GM12864 (cell line): ENCODE data around the gene CLEC18A.

ENCODE experiments used
- DNase-seq: peaks from one replicate; pipeline ENCODE4 v3.0.0-alpha.2; 2011; ENCODE audit warnings: low read depth
- H3K4me3 ChIP-seq: 2 replicates; pipeline ENCODE4 v1.5.1; 2011; ENCODE audit warnings: mild to moderate bottlenecking, low read depth, low read length, control low read depth
- TF ChIP-seq, protein P1 (sequence below): IDR thresholded peaks from 2 replicates; pipeline ENCODE4 v1.5.1; 2011; ENCODE audit warnings: low read depth, mild to moderate bottlenecking, moderate library complexity, low read length, control low read depth, inconsistent platforms; ENCODE audit errors: missing control alignments

The CLEC18A gene

GRCh38 chr16:69910964-69911363 is 40.2 kb upstream of the CLEC18A start:
- H3K4me3 ChIP-seq = no peak overlapping the region
- TF ChIP-seq, protein P1, sequence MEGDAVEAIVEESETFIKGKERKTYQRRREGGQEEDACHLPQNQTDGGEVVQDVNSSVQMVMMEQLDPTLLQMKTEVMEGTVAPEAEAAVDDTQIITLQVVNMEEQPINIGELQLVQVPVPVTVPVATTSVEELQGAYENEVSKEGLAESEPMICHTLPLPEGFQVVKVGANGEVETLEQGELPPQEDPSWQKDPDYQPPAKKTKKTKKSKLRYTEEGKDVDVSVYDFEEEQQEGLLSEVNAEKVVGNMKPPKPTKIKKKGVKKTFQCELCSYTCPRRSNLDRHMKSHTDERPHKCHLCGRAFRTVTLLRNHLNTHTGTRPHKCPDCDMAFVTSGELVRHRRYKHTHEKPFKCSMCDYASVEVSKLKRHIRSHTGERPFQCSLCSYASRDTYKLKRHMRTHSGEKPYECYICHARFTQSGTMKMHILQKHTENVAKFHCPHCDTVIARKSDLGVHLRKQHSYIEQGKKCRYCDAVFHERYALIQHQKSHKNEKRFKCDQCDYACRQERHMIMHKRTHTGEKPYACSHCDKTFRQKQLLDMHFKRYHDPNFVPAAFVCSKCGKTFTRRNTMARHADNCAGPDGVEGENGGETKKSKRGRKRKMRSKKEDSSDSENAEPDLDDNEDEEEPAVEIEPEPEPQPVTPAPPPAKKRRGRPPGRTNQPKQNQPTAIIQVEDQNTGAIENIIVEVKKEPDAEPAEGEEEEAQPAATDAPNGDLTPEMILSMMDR = no peak
- no peak for DNase-seq

GRCh38 chr16:69916462-69916861 is 34.7 kb upstream of the CLEC18A start:
- no peak overlapping the region for H3K4me3 ChIP-seq
- TF ChIP-seq, protein P1 = no peak
- no peak for DNase-seq

GRCh38 chr16:69917311-69917710 is 33.8 kb upstream of the CLEC18A start:
- H3K4me3 ChIP-seq = no peak overlapping the region
- DNase-seq = no peak
- TF ChIP-seq, protein P1 = no peak

DNA sequence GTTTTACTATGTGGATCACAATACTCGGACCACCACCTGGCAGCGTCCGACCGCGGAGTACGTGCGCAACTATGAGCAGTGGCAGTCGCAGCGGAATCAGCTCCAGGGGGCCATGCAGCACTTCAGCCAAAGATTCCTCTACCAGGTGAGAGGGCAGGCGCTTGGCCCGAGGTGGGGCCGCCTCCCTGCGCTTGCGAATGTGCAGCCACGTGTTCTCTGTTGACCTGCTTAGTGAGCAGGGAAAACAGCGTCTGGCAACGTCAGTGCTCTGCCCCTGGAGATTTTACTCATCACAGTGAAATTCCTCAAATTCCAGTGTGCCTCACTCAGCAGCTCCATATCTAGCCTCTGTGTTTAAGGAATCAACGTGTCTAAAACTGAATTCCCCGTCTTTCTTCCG is 33.4 kb upstream of the CLEC18A start:
- no peak for DNase-seq
- H3K4me3 ChIP-seq = no peak overlapping the region
- TF ChIP-seq, protein P1 = no peak

GRCh38 chr16:69918241-69918640 is 32.9 kb upstream of the CLEC18A start:
- H3K4me3 ChIP-seq = no peak overlapping the region

DNA sequence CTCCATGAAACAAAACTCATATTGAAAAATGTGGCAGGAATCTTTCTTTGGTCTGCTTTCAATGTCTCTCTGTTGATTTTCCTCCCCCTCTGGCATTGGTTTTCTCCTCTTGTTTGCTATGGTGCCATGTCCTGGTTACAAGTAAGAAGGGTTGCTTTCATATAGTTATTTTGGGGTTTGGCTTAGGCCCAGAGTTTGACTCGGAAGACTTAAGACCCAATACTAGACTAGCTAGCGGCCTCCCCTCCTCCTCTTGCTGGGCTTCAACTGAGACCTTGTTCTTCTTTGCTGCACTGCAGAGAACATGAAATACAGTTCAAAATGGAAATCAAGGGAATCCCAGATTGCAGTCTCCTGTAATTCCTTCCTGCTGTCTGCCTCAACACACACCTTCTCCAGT is 30.0 kb upstream of the CLEC18A start:
- no peak for DNase-seq
- TF ChIP-seq, protein P1 = no peak

More at GRCh38 chr16:69918241-69918640, 32.9 kb upstream of the CLEC18A start:
- TF ChIP-seq, protein P1 = no peak
- no peak for DNase-seq

GRCh38 chr16:69922200-69922599 is 28.9 kb upstream of the CLEC18A start:
- no peak overlapping the region for H3K4me3 ChIP-seq
- TF ChIP-seq, protein P1 = no peak
- no peak for DNase-seq

More for the DNA sequence above, 30.0 kb upstream of the CLEC18A start:
- H3K4me3 ChIP-seq = no peak overlapping the region
